ENCODE results near the gene ACOXL. TPM values are rescaled to one million over a fixed set of nuclear protein-coding genes. Genes with fewer than 3 reads are reported as not detected.

Gene ACOXL
- total RNA-seq, 2 donors from 2014 or later = 11.7 to 12.3 TPM

DNA sequence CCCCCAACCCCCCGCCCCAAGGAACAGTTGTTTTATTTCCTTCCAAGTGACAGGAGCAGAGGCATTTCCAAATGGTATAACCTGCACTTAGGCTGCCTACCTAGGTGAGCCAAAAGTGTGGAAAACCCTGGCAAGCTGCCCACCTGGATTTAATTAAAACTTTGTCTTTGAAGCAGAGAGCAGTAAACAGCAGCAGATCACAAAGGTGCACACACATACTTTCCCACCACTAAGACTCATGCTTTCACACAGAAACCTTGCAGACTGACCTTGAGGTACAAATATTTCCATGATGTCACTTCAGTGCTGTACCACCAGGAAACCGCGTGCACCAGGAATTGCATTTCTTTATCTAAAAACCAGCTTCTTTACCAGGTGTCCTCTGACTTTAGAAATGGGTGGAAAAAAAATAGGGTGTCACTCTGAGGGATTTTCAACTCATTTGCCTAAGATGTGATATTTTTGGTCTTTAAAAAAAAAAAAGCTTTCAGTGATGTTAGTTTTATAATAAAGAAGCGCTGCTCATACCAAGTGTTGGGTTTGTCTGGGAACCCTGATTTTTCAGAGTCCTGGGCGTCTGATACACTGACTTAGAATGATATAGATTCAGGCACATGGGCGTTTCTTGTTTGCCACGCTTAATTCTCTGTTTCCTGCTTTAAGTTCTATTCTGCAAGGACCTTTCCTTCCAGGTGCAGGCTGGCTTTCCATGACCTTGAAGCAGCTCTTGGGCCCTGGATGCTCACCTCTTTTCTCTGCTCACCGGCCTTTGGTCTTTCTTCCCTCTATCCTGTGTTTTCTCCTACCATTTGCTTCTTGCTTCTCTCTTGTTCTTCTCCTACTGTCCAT, 317.6 kb downstream of the ACOXL start:
- Histone ChIP-seq H3K36me3 (ENCODE audit: control insufficient read depth, insufficient read depth, low read length) (no peaks in the 10 kb centered on the region), H3K4me1 (ENCODE audit: control insufficient read depth, insufficient read depth, low read length) (no peaks in the 10 kb centered on the region), H3K9me3 (ENCODE audit: control insufficient read depth, low read length) (no peaks in the 10 kb centered on the region), H3K4me3 (ENCODE audit: low read length) (no peak overlapping the region), H3K27me3 (ENCODE audit: control insufficient read depth, insufficient read depth, low read length, poor library complexity, severe bottlenecking) (no peaks in the 10 kb centered on the region), H3K9ac (ENCODE audit: extremely low read depth, low read length, poor library complexity, severe bottlenecking) (no peak overlapping the region), H3K27ac (ENCODE audit: low read depth, low read length) (no peak overlapping the region)
- H3K4me3 Mint-ChIP-seq = no peak overlapping the region
- H3K27me3 Mint-ChIP-seq (ENCODE audit: insufficient read depth) = no peaks in the 10 kb centered on the region
- no peaks in the 10 kb centered on the region for H3K4me1 Mint-ChIP-seq
- H3K36me3 Mint-ChIP-seq (ENCODE audit: low read depth) = peaks cover 1% of the 10 kb centered on the region
- no peaks in the 10 kb centered on the region for H3K9me3 Mint-ChIP-seq
- no peak overlapping the region for H3K27ac Mint-ChIP-seq
- DNase-seq = no peak
- TF ChIP-seq, protein P1, sequence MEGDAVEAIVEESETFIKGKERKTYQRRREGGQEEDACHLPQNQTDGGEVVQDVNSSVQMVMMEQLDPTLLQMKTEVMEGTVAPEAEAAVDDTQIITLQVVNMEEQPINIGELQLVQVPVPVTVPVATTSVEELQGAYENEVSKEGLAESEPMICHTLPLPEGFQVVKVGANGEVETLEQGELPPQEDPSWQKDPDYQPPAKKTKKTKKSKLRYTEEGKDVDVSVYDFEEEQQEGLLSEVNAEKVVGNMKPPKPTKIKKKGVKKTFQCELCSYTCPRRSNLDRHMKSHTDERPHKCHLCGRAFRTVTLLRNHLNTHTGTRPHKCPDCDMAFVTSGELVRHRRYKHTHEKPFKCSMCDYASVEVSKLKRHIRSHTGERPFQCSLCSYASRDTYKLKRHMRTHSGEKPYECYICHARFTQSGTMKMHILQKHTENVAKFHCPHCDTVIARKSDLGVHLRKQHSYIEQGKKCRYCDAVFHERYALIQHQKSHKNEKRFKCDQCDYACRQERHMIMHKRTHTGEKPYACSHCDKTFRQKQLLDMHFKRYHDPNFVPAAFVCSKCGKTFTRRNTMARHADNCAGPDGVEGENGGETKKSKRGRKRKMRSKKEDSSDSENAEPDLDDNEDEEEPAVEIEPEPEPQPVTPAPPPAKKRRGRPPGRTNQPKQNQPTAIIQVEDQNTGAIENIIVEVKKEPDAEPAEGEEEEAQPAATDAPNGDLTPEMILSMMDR (conservative IDR thresholded peaks at IDR 0.05) = no peak
- WGBS, 2 experiments (ENCODE audit: insufficient coverage in 1 of 2, insufficient read length in 1 of 2) = 94% methylated on average over 7 to 8 of the region's 8 CpGs

DNA sequence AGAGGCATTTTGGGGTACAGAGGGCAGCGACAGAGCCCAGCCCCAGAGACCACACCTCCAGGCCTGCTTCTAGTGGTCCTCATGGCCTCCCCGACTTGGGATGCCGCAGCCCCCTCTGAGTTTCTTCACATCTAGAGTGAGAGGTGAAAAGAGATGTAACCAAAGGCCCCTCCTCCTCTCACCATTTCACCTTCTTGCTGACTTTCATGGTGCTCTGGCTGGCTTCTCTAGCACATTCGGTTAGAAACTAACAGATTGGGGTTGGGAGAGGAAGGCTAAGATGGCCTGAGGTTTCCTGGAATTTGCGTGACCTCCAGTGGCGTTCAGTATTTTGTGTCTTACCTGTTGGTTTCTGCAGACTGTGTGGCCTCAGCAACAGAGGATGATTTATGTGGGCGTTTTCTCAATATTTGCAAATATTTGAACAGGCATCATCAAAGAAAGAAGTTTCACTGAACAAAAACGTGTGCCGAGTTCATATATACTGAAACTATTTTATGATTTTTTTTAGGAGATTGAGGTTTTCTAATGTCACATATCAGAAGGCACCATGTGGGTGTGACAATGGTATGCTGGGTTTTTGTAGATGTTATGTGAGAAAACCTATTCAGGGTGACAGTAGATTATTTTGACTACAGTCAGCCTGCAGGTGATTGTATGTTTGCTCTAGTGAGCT, 318.5 kb downstream of the ACOXL start:
- no peaks in the 10 kb centered on the region for H3K4me1 ChIP-seq (ENCODE audit: control insufficient read depth, insufficient read depth, low read length)
- H3K36me3 Mint-ChIP-seq (ENCODE audit: low read depth) = peaks cover 1% of the 10 kb centered on the region
- H3K9me3 ChIP-seq (ENCODE audit: control insufficient read depth, low read length) = no peaks in the 10 kb centered on the region
- no peaks in the 10 kb centered on the region for H3K27me3 Mint-ChIP-seq (ENCODE audit: insufficient read depth)
- DNase-seq = no peak
- H3K4me3 Mint-ChIP-seq = no peak overlapping the region
- TF ChIP-seq, protein P1 (conservative IDR thresholded peaks at IDR 0.05) = no peak
- no peak overlapping the region for H3K9ac ChIP-seq (ENCODE audit: extremely low read depth, low read length, poor library complexity, severe bottlenecking)
- no peaks in the 10 kb centered on the region for H3K9me3 Mint-ChIP-seq
- H3K36me3 ChIP-seq (ENCODE audit: control insufficient read depth, insufficient read depth, low read length) = no peaks in the 10 kb centered on the region
- 94 to 95% methylated on average over 5 to 9 of the region's 9 CpGs for WGBS, 2 experiments (ENCODE audit: insufficient coverage in 1 of 2, insufficient read length in 1 of 2)
- H3K4me1 Mint-ChIP-seq = no peaks in the 10 kb centered on the region
- H3K27me3 ChIP-seq (ENCODE audit: control insufficient read depth, insufficient read depth, low read length, poor library complexity, severe bottlenecking) = no peaks in the 10 kb centered on the region
- no peak overlapping the region for H3K4me3 ChIP-seq (ENCODE audit: low read length)
- H3K27ac ChIP-seq (ENCODE audit: low read depth, low read length) = no peak overlapping the region
- H3K27ac Mint-ChIP-seq = no peak overlapping the region

DNA sequence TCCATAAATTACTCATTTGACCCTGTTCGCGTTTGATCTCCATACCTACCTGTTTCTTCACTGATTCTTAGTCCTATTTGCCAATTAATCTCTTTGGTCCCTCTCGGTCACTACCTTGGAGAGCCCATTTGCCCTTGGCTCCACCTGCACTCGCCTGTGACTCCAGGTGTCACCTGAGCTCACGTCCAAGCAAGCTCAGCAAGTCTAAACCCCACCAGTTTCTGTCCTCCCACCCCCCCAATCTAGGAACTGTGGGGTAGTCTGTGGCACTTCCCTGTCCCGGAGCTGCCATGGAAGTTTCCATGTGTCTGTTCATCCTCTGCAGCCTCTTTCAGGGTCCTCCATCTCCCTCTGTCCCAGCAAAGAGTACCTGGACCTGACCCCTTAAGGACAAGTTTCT, 320.2 kb downstream of the ACOXL start:
- 93 to 96% methylated on average over 5 to 6 of the region's 6 CpGs for WGBS, 2 experiments (ENCODE audit: insufficient coverage in 1 of 2, insufficient read length in 1 of 2)
- TF ChIP-seq, protein P1 (conservative IDR thresholded peaks at IDR 0.05) = no peak
- H3K9me3 Mint-ChIP-seq = no peaks in the 10 kb centered on the region
- no peak overlapping the region for H3K4me3 Mint-ChIP-seq
- no peaks in the 10 kb centered on the region for H3K27me3 Mint-ChIP-seq (ENCODE audit: insufficient read depth)
- Histone ChIP-seq H3K4me3 (ENCODE audit: low read length) (no peak overlapping the region), H3K27me3 (ENCODE audit: control insufficient read depth, insufficient read depth, low read length, poor library complexity, severe bottlenecking) (no peaks in the 10 kb centered on the region), H3K9me3 (ENCODE audit: control insufficient read depth, low read length) (no peaks in the 10 kb centered on the region), H3K4me1 (ENCODE audit: control insufficient read depth, insufficient read depth, low read length) (no peaks in the 10 kb centered on the region), H3K9ac (ENCODE audit: extremely low read depth, low read length, poor library complexity, severe bottlenecking) (no peak overlapping the region), H3K27ac (ENCODE audit: low read depth, low read length) (no peak overlapping the region), H3K36me3 (ENCODE audit: control insufficient read depth, insufficient read depth, low read length) (no peaks in the 10 kb centered on the region)
- no peak overlapping the region for H3K27ac Mint-ChIP-seq
- H3K4me1 Mint-ChIP-seq = no peaks in the 10 kb centered on the region
- no peaks in the 10 kb centered on the region for H3K36me3 Mint-ChIP-seq (ENCODE audit: low read depth)
- peak; percentile 13 for DNase-seq
